ENCODE data around the gene STK38. TPM values are rescaled to one million over a fixed set of nuclear protein-coding genes. Genes with fewer than 3 reads are reported as not detected.
"Not testable (repeated sequence)": the region's sequence is repeated elsewhere in the genome, so short reads cannot be mapped to it uniquely, and the experiment has no call there.

The STK38 gene
- total and polyA plus RNA-seq, 4 donors = 9.3 to 21.8 (median 12.3) TPM

GRCh38 chr6:36590237-36590636, 43.0 kb upstream of the STK38 start:
- H3K36me3 ChIP-seq (ENCODE audit: control insufficient read depth in 4 of 4, insufficient read depth in 3 of 4, low read depth in 1 of 4, low read length in 3 of 4) = no peaks in the 10 kb centered on the region
- DNase-seq (ENCODE audit: low spot score) = no peak
- no peak overlapping the region for H3K27ac ChIP-seq (ENCODE audit: low read depth in 1 of 2, low read length in 2 of 2)
- no peaks in the 10 kb centered on the region for H3K9me3 ChIP-seq (ENCODE audit: control insufficient read depth in 4 of 4, low read length in 3 of 4)
- WGBS = 88% methylated on average over 1 of the region's 1 CpG
- TF ChIP-seq RXRA (IDR thresholded peaks at IDR 0.05) (no peak), FOXA1 (IDR thresholded peaks at IDR 0.05) (no peak), TAF1 (conservative IDR thresholded peaks at IDR 0.05) (no peak), YY1 (IDR thresholded peaks at IDR 0.05) (no peak), CTCF (IDR thresholded peaks at IDR 0.05; ENCODE audit: low read depth, low read length, missing input control) (no peak), HNF4G (IDR thresholded peaks at IDR 0.05) (no peak)
- TF ChIP-seq, protein P1, sequence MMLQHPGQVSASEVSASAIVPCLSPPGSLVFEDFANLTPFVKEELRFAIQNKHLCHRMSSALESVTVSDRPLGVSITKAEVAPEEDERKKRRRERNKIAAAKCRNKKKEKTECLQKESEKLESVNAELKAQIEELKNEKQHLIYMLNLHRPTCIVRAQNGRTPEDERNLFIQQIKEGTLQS (IDR thresholded peaks at IDR 0.05) = no peak
- H3K4me3 ChIP-seq (ENCODE audit: low read depth in 1 of 3, low read length in 3 of 3) = no peak overlapping the region
- no peaks in the 10 kb centered on the region for H3K27me3 ChIP-seq (ENCODE audit: control insufficient read depth in 4 of 4, insufficient read depth in 4 of 4, low read length in 3 of 4)
- H3K9ac ChIP-seq (ENCODE audit: low read depth in 1 of 2, low read length in 2 of 2) = no peak overlapping the region
- peaks cover 0 to 7% (median 4%) of the 10 kb centered on the region in 4 donors for H3K4me1 ChIP-seq (ENCODE audit: control insufficient read depth in 4 of 4, insufficient read depth in 4 of 4, low read length in 3 of 4)

DNA sequence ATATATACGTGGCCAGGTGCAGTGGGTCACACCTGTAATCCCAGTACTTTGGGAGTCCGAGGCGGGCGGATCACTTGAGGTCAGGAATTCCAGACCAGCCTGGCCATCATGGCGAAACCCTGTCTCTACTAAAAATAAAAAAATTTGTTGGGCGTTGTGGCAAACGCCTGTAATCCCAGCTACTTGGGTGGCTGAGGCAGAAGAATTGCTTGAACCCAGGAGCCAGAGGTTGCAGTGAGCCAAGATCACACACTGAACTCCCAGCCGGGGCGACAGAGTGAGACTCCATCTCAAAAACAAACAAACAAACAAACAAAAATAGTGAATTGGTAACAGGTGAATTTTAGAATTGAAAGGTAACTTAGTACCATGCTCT, 41.7 kb upstream of the STK38 start:
- H3K4me3 ChIP-seq (ENCODE audit: low read depth in 1 of 3, low read length in 3 of 3); H3K4me1 ChIP-seq (ENCODE audit: control insufficient read depth in 4 of 4, insufficient read depth in 4 of 4, low read length in 3 of 4); DNase-seq (ENCODE audit: low spot score); H3K27me3 ChIP-seq (ENCODE audit: control insufficient read depth in 4 of 4, insufficient read depth in 4 of 4, low read length in 3 of 4); H3K27ac ChIP-seq (ENCODE audit: low read depth in 1 of 2, low read length in 2 of 2); H3K9me3 ChIP-seq (ENCODE audit: control insufficient read depth in 4 of 4, low read length in 3 of 4); H3K9ac ChIP-seq (ENCODE audit: low read depth in 1 of 2, low read length in 2 of 2); H3K36me3 ChIP-seq (ENCODE audit: control insufficient read depth in 4 of 4, insufficient read depth in 3 of 4, low read depth in 1 of 4, low read length in 3 of 4): not testable (repeated sequence)
- WGBS = 98% methylated on average over 9 of the region's 9 CpGs

GRCh38 chr6:36586606-36587005, 39.3 kb upstream of the STK38 start:
- no peaks in the 10 kb centered on the region for H3K9me3 ChIP-seq (ENCODE audit: control insufficient read depth in 4 of 4, low read length in 3 of 4)
- TF ChIP-seq TAF1 (conservative IDR thresholded peaks at IDR 0.05) = no peak
- no peak for TF ChIP-seq HNF4G (IDR thresholded peaks at IDR 0.05)
- TF ChIP-seq CTCF (IDR thresholded peaks at IDR 0.05; ENCODE audit: low read depth, low read length, missing input control) = no peak
- no peak for TF ChIP-seq REST (IDR thresholded peaks at IDR 0.05)
- no peak for TF ChIP-seq FOXA2 (IDR thresholded peaks at IDR 0.05)
- TF ChIP-seq, protein P1 (IDR thresholded peaks at IDR 0.05) = no peak
- TF ChIP-seq NR2F2 (IDR thresholded peaks at IDR 0.05) = no peak
- no peak for TF ChIP-seq EGR1 (IDR thresholded peaks at IDR 0.05; ENCODE audit: low read depth in 2 of 2)
- TF ChIP-seq RXRA (IDR thresholded peaks at IDR 0.05) = no peak
- no peak for TF ChIP-seq RAD21 (IDR thresholded peaks at IDR 0.05)
- no peak for TF ChIP-seq ZBTB33 (IDR thresholded peaks at IDR 0.05)
- TF ChIP-seq, protein P2, sequence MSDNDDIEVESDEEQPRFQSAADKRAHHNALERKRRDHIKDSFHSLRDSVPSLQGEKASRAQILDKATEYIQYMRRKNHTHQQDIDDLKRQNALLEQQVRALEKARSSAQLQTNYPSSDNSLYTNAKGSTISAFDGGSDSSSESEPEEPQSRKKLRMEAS (IDR thresholded peaks at IDR 0.05) = no peak
- no peak for TF ChIP-seq FOXA1 (IDR thresholded peaks at IDR 0.05)
- no peak for TF ChIP-seq SP1 (IDR thresholded peaks at IDR 0.05)
- TF ChIP-seq YY1 (IDR thresholded peaks at IDR 0.05) = no peak
- TF ChIP-seq JUND (IDR thresholded peaks at IDR 0.05) = no peak
- no peak for TF ChIP-seq GABPA (IDR thresholded peaks at IDR 0.05 in 1 of 2, conservative IDR thresholded peaks at IDR 0.05 in 1 of 2)
- TF ChIP-seq HNF4A (conservative IDR thresholded peaks at IDR 0.05) = no peak
- no peaks in the 10 kb centered on the region for H3K4me1 ChIP-seq (ENCODE audit: control insufficient read depth in 4 of 4, insufficient read depth in 4 of 4, low read length in 3 of 4)
- no peaks in the 10 kb centered on the region for H3K27me3 ChIP-seq (ENCODE audit: control insufficient read depth in 4 of 4, insufficient read depth in 4 of 4, low read length in 3 of 4)
- DNase-seq (ENCODE audit: low spot score) = no peak
- H3K9ac ChIP-seq (ENCODE audit: low read depth in 1 of 2, low read length in 2 of 2) = no peak overlapping the region
- WGBS = 83% methylated on average over 1 of the region's 1 CpG
- H3K27ac ChIP-seq (ENCODE audit: low read depth in 1 of 2, low read length in 2 of 2) = no peak overlapping the region
- H3K4me3 ChIP-seq (ENCODE audit: low read depth in 1 of 3, low read length in 3 of 3) = no peak overlapping the region
- H3K36me3 ChIP-seq (ENCODE audit: control insufficient read depth in 4 of 4, insufficient read depth in 3 of 4, low read depth in 1 of 4, low read length in 3 of 4) = no peaks in the 10 kb centered on the region

Measured in liver (tissue), 9 donors.